ENCODE data around the gene MST1. TPM values are rescaled to one million over a fixed set of nuclear protein-coding genes. Genes with fewer than 3 reads are reported as not detected.

MST1 gene
- total RNA-seq, 4 donors from 2014 or later: 16.7 to 83.4 (median 21.9) TPM

DNA sequence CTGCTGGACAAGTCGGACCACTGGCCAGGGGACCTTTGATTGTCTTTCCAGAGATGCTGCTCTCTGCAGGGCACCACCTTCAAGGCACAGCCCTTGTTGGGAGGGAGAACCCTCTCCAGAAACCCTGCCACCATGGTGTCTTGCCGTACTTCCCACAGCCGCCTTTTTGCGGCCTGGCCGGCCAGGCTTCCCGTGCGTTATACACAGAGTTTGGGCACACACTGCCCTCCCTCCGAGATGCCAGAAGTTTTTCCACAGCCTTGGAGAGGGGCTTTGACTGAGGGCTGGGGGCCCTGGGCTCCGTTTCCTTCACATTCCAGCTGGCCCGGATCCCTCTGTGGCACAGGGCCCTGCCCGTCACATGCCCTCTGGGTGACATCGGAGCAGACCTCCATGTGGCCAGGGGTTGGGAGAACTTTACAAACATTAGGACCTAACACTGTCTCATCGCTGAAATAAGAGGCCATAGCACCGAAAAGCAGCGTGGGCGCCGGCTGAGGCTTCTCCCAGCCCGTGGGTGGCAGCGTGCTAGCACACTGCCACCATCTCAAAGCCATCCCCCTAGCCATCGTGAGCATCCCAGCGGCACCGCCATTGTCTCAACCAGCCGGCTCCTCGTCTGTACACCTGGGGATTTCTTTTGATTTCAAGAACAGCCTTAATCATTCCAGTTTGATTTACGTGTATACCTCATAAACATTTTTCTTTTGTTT lies 21.4 kb downstream of the MST1 start:
- WGBS: 82% methylated on average over 23 of the region's 25 CpGs
- Histone ChIP-seq H3K27me3 (no peaks in the 10 kb centered on the region), H3K36me3 (no peaks in the 10 kb centered on the region), H3K4me1 (no peaks in the 10 kb centered on the region), H3K9me3 (no peaks in the 10 kb centered on the region), H3K4me3 (no peak overlapping the region), H3K27ac (no peak overlapping the region)
- DNase-seq (ENCODE audit: low spot score in 2 of 2): no peak
- TF ChIP-seq POLR2AphosphoS5 (IDR thresholded peaks at IDR 0.05) (no peak), EP300 (IDR thresholded peaks at IDR 0.05) (no peak)

GRCh38 chr3:49666592-49666991 lies 22.7 kb downstream of the MST1 start:
- WGBS: 43% methylated on average over 8 of the region's 8 CpGs
- no peaks in the 10 kb centered on the region for H3K36me3 ChIP-seq
- H3K27me3 ChIP-seq: no peaks in the 10 kb centered on the region
- no peak overlapping the region for H3K4me3 ChIP-seq
- TF ChIP-seq EP300 (IDR thresholded peaks at IDR 0.05): no peak
- no peaks in the 10 kb centered on the region for H3K9me3 ChIP-seq
- no peaks in the 10 kb centered on the region for H3K4me1 ChIP-seq
- DNase-seq (ENCODE audit: low spot score in 2 of 2): no peak
- H3K27ac ChIP-seq: no peak overlapping the region

GRCh38 chr3:49665822-49666519 lies 23.3 kb downstream of the MST1 start:
- Histone ChIP-seq H3K9me3 (no peaks in the 10 kb centered on the region), H3K27ac (no peak overlapping the region)
- WGBS: 85% methylated on average over 6 of the region's 6 CpGs

DNA sequence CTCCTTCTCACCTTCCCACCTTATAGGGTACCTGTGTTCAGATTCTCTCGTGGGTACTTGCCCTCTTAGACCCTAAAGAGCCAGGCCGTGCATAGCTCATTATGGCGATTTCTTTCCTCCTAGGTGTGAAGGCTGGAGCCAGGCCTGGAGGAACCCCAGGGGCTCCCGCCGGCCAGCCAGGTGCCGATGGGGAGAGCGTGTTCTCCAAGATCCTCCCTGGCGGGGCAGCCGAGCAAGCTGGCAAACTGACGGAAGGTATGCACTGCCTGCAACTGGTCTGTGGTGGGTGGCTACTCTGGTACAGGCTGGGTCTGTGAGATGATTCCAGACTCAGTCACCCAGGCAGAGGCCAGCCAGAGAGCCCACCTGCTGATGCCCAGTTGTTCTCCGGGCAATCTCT lies 25.0 kb downstream of the MST1 start:
- Histone ChIP-seq H3K4me3 (no peak overlapping the region), H3K9me3 (no peaks in the 10 kb centered on the region), H3K4me1 (no peaks in the 10 kb centered on the region), H3K27ac (no peak overlapping the region), H3K27me3 (no peaks in the 10 kb centered on the region), H3K36me3 (no peaks in the 10 kb centered on the region)
- WGBS: 95% methylated on average over 9 of the region's 11 CpGs
- DNase-seq (ENCODE audit: low spot score in 2 of 2): no peak
- TF ChIP-seq EP300 (IDR thresholded peaks at IDR 0.05) (no peak), POLR2A (IDR thresholded peaks at IDR 0.05) (no peak), POLR2AphosphoS5 (IDR thresholded peaks at IDR 0.05) (no peak)
- TF ChIP-seq, protein P1, sequence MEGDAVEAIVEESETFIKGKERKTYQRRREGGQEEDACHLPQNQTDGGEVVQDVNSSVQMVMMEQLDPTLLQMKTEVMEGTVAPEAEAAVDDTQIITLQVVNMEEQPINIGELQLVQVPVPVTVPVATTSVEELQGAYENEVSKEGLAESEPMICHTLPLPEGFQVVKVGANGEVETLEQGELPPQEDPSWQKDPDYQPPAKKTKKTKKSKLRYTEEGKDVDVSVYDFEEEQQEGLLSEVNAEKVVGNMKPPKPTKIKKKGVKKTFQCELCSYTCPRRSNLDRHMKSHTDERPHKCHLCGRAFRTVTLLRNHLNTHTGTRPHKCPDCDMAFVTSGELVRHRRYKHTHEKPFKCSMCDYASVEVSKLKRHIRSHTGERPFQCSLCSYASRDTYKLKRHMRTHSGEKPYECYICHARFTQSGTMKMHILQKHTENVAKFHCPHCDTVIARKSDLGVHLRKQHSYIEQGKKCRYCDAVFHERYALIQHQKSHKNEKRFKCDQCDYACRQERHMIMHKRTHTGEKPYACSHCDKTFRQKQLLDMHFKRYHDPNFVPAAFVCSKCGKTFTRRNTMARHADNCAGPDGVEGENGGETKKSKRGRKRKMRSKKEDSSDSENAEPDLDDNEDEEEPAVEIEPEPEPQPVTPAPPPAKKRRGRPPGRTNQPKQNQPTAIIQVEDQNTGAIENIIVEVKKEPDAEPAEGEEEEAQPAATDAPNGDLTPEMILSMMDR (IDR thresholded peaks at IDR 0.05): no peak

More at GRCh38 chr3:49665822-49666519, 23.3 kb downstream of the MST1 start:
- Histone ChIP-seq H3K4me1 (no peaks in the 10 kb centered on the region), H3K4me3 (no peak overlapping the region), H3K36me3 (no peaks in the 10 kb centered on the region), H3K27me3 (no peaks in the 10 kb centered on the region)
- no peak for DNase-seq (ENCODE audit: low spot score in 2 of 2)
- TF ChIP-seq POLR2AphosphoS5 (IDR thresholded peaks at IDR 0.05): no peak
- TF ChIP-seq POLR2A (IDR thresholded peaks at IDR 0.05): no peak
- TF ChIP-seq, protein P1 (IDR thresholded peaks at IDR 0.05): no peak
- TF ChIP-seq EP300 (IDR thresholded peaks at IDR 0.05): no peak

GRCh38 chr3:49663831-49664230 lies 25.4 kb downstream of the MST1 start:
- Histone ChIP-seq H3K4me1 (no peaks in the 10 kb centered on the region), H3K4me3 (no peak overlapping the region), H3K9me3 (no peaks in the 10 kb centered on the region), H3K36me3 (no peaks in the 10 kb centered on the region), H3K27me3 (no peaks in the 10 kb centered on the region), H3K27ac (no peak overlapping the region)
- WGBS: 100% methylated on average over 1 of the region's 1 CpG
- TF ChIP-seq POLR2AphosphoS5 (IDR thresholded peaks at IDR 0.05) (no peak), POLR2A (IDR thresholded peaks at IDR 0.05) (no peak), EP300 (IDR thresholded peaks at IDR 0.05) (no peak)
- TF ChIP-seq, protein P1 (IDR thresholded peaks at IDR 0.05): no peak
- no peak for DNase-seq (ENCODE audit: low spot score in 2 of 2)

DNA sequence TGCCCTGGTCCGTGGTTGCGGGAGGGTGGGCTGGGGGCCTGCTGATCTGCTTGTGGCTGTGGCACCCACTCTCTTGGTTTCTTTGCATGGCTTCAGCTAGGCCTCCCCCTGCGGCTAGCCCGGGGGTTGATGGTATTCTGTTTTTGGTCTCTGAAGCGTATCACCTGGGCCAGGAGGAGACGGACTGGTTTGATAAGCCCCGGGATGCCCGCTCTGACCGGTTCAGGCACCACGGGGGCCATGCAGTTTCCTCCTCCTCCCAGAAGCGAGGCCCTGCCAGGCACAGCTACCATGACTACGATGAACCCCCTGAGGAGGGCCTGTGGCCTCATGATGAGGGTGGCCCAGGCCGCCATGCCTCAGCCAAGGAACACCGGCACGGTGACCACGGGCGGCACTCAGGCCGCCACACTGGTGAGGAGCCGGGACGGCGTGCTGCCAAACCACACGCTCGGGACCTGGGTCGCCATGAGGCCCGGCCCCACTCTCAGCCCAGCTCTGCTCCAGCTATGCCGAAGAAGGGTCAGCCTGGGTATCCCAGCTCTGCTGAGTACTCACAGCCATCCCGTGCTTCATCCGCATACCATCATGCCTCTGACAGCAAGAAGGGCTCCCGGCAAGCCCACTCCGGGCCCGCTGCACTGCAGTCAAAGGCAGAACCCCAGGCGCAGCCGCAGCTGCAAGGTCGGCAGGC lies 26.4 kb downstream of the MST1 start:
- no peak for DNase-seq (ENCODE audit: low spot score in 2 of 2)
- TF ChIP-seq, protein P1 (IDR thresholded peaks at IDR 0.05): no peak
- TF ChIP-seq POLR2AphosphoS5 (IDR thresholded peaks at IDR 0.05) (no peak), POLR2A (IDR thresholded peaks at IDR 0.05) (no peak), EP300 (IDR thresholded peaks at IDR 0.05) (no peak)
- Histone ChIP-seq H3K36me3 (no peaks in the 10 kb centered on the region), H3K27ac (no peak overlapping the region), H3K4me1 (no peaks in the 10 kb centered on the region), H3K4me3 (no peak overlapping the region), H3K27me3 (no peaks in the 10 kb centered on the region), H3K9me3 (no peaks in the 10 kb centered on the region)
- 91% methylated on average over 11 of the region's 34 CpGs for WGBS

Data from suprapubic skin (tissue), 4 donors.